PC-9 (cell line): ENCODE results near the gene RABL3. TPM values are rescaled to one million over a fixed set of nuclear protein-coding genes. Genes with fewer than 3 reads are reported as not detected.
"Not testable (repeated sequence)": the region's sequence is repeated elsewhere in the genome, so short reads cannot be mapped to it uniquely, and the experiment has no call there.

Source experiments
- BruUV-seq: library from RNA; stranded (reverse); fragments of 400-500 nt; replicated peaks from 2 replicates; lab custom pipeline; 2021; lab: Mats Ljungman, UMichigan
- CTCF ChIA-PET: fragments of 300-600 bp; sonication (Branson Sonifier 250); formaldehyde crosslinking; loops from one replicate; lab custom pipeline; 2022; ENCODE audit warnings: antibody characterized with exemption; lab: Charles Lee
- POLR2A ChIA-PET: fragments of 300-600 bp; sonication (Branson Sonifier 250); formaldehyde crosslinking; loops from one replicate; lab custom pipeline; 2022; ENCODE audit warnings: antibody characterized with exemption; ENCODE audit not compliant: unreplicated experiment; lab: Charles Lee
- DNase-seq, 2 experiments: peaks; one replicate each; pipeline versions ENCODE4 v3.0.0 to v3.0.0-alpha.2; 2015 to 2022; ENCODE audit warnings: mixed read lengths in 1 of 2
- H2AFZ ChIP-seq: fragments of 200-600 bp; sonication (generic); 2 replicates; pipeline ENCODE4 v1.8.1; 2017; ENCODE audit warnings: antibody characterized with exemption
- H3F3A ChIP-seq: fragments of 200-600 bp; sonication (generic); 2 replicates; pipeline ENCODE4 v1.8.1; 2017; ENCODE audit warnings: antibody characterized with exemption, mild to moderate bottlenecking, low read depth; ENCODE audit not compliant: insufficient read depth
- H3K27ac ChIP-seq: fragments of 200-600 bp; sonication (generic); 2 replicates; pipeline ENCODE4 v1.6.1; 2016; ENCODE audit warnings: mixed run types
- H3K27me3 ChIP-seq: fragments of 200-600 bp; sonication (generic); 2 replicates; pipeline ENCODE4 v1.6.1; 2016; ENCODE audit warnings: low read depth, mixed run types; ENCODE audit not compliant: insufficient read depth
- H3K36me3 ChIP-seq: fragments of 200-600 bp; sonication (generic); 2 replicates; pipeline ENCODE4 v1.6.1; 2016; ENCODE audit warnings: low read depth, mixed run types
- H3K4me1 ChIP-seq: fragments of 200-600 bp; sonication (generic); replicated peaks from 2 replicates; pipeline ENCODE4 v1.6.1; 2016; ENCODE audit warnings: mixed run types; ENCODE audit not compliant: insufficient read depth
- H3K4me2 ChIP-seq: fragments of 200-600 bp; sonication (generic); 2 replicates; pipeline ENCODE4 v1.6.1; 2017; ENCODE audit warnings: mixed run types
- H3K4me3 ChIP-seq: fragments of 200-600 bp; sonication (generic); 2 replicates; pipeline ENCODE4 v1.6.1; 2016; ENCODE audit warnings: mixed run types
- H3K79me2 ChIP-seq: fragments of 200-600 bp; sonication (generic); 2 replicates; pipeline ENCODE4 v1.6.1; 2017; ENCODE audit warnings: low read depth, mixed run types
- H3K9me2 ChIP-seq: fragments of 200-600 bp; sonication (generic); 2 replicates; pipeline ENCODE4 v1.8.1; 2017; ENCODE audit warnings: mild to moderate bottlenecking; ENCODE audit not compliant: insufficient read depth
- H3K9me3 ChIP-seq: fragments of 200-600 bp; sonication (generic); 2 replicates; pipeline ENCODE4 v1.8.1; 2016; ENCODE audit warnings: low read depth; ENCODE audit not compliant: insufficient read depth
- H4K20me1 ChIP-seq: fragments of 200-600 bp; sonication (generic); 2 replicates; pipeline ENCODE4 v1.8.1; 2017; ENCODE audit not compliant: insufficient read depth
- EZH2 ChIP-seq: fragments of 200-600 bp; sonication (generic); IDR thresholded peaks from 2 replicates; pipeline ENCODE4 v1.8.0; 2017; ENCODE audit warnings: antibody characterized with exemption, low read depth
- intact Hi-C: fragments of 100-400 bp; cut with micrococcal nuclease; formaldehyde crosslinking; loops from one replicate; pipeline ENCODE4 v1.10.0; 2022; ENCODE audit not compliant: unreplicated experiment
- total RNA-seq: library from RNA; stranded (reverse); gene quantifications from 2 replicates; pipeline ENCODE4 v1.2.3, GENCODE V29; 2021
- TF ChIP-seq, protein P1 (sequence below): fragments of 200-600 bp; sonication (generic); conservative IDR thresholded peaks from 2 replicates; pipeline ENCODE4 v1.6.1; 2017; ENCODE audit warnings: mixed run types, antibody characterized with exemption, mild to moderate bottlenecking, moderate library complexity

Gene RABL3
- total RNA-seq, 1 experiment from 2014 or later: 29.8 TPM

GRCh38 chr3:120763601-120764000 is 21.3 kb upstream of the RABL3 start:
- POLR2A ChIA-PET: interaction anchor here (0.6 kb wide), 1 partner anchor 415 kb away, joined by 3 read pairs; the partner anchor contains the start of gene LRRC58
- H3K4me3 ChIP-seq: no peak overlapping the region
- H3K36me3 ChIP-seq: no peaks in the 10 kb centered on the region
- H3F3A ChIP-seq: no peaks in the 10 kb centered on the region
- H2AFZ ChIP-seq: no peak overlapping the region
- no peak overlapping the region for H3K4me2 ChIP-seq
- BruUV-seq: no TSS peak
- no peaks in the 10 kb centered on the region for H3K27me3 ChIP-seq
- CTCF ChIA-PET: no interaction called here
- H3K27ac ChIP-seq: no peak overlapping the region
- H3K4me1 ChIP-seq: no peaks in the 10 kb centered on the region
- H3K9me3 ChIP-seq: no peaks in the 10 kb centered on the region
- peaks cover 17% of the 10 kb centered on the region for H4K20me1 ChIP-seq
- TF ChIP-seq, protein P1, sequence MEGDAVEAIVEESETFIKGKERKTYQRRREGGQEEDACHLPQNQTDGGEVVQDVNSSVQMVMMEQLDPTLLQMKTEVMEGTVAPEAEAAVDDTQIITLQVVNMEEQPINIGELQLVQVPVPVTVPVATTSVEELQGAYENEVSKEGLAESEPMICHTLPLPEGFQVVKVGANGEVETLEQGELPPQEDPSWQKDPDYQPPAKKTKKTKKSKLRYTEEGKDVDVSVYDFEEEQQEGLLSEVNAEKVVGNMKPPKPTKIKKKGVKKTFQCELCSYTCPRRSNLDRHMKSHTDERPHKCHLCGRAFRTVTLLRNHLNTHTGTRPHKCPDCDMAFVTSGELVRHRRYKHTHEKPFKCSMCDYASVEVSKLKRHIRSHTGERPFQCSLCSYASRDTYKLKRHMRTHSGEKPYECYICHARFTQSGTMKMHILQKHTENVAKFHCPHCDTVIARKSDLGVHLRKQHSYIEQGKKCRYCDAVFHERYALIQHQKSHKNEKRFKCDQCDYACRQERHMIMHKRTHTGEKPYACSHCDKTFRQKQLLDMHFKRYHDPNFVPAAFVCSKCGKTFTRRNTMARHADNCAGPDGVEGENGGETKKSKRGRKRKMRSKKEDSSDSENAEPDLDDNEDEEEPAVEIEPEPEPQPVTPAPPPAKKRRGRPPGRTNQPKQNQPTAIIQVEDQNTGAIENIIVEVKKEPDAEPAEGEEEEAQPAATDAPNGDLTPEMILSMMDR: no peak
- no peak for TF ChIP-seq EZH2
- intact Hi-C loops: no loop called here
- H3K79me2 ChIP-seq: peaks cover 50% of the 10 kb centered on the region
- no peak for DNase-seq
- H3K9me2 ChIP-seq: no peaks in the 10 kb centered on the region

DNA sequence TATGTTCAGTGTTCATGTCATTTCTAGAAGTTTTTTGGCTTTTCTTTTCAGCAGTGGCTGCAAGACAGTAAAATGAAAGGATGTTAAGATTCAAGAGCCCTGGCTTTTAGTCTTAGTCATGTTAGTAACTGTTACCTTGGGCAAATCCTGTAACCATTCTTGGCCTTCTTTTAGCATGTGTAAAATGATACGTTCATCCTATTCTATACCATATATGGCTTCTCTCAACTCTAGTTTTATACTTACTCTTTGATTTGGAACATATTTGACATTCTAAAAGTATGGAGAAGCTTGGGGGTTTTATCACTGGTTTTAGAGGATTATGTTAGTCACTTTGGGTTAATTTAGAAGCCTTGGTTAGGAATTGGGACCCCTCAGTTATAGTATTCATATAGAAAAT is 20.3 kb upstream of the RABL3 start:
- CTCF ChIA-PET: no interaction called here
- no peak for DNase-seq
- POLR2A ChIA-PET: interaction anchor here (0.6 kb wide), 1 partner anchor 782 kb away, joined by 8 read pairs; no protein-coding TSS in a partner anchor

GRCh38 chr3:120758551-120758950 is 16.2 kb upstream of the RABL3 start:
- DNase-seq, H3F3A ChIP-seq, BruUV-seq, H3K27ac ChIP-seq, H3K4me2 ChIP-seq, H3K4me3 ChIP-seq, H4K20me1 ChIP-seq, H3K9me2 ChIP-seq, H3K27me3 ChIP-seq, H3K4me1 ChIP-seq, intact Hi-C loops, H3K36me3 ChIP-seq, H3K9me3 ChIP-seq, H2AFZ ChIP-seq, CTCF ChIA-PET, POLR2A ChIA-PET: not testable (repeated sequence)
- H3K79me2 ChIP-seq: peaks cover 48% of the 10 kb centered on the region

More for the DNA sequence above, 20.3 kb upstream of the RABL3 start:
- intact Hi-C loops: no loop called here
- Histone ChIP-seq H3K79me2 (peaks cover 51% of the 10 kb centered on the region), H3K4me3 (no peak overlapping the region), H3K4me1 (no peaks in the 10 kb centered on the region), H3K36me3 (no peaks in the 10 kb centered on the region), H3F3A (no peaks in the 10 kb centered on the region), H3K9me2 (no peaks in the 10 kb centered on the region), H3K27me3 (no peaks in the 10 kb centered on the region), H2AFZ (no peak overlapping the region), H3K9me3 (no peaks in the 10 kb centered on the region), H4K20me1 (peaks cover 10% of the 10 kb centered on the region), H3K4me2 (no peak overlapping the region), H3K27ac (no peak overlapping the region)
- TF ChIP-seq, protein P1: no peak
- no peak for TF ChIP-seq EZH2
- BruUV-seq: no TSS peak

DNA sequence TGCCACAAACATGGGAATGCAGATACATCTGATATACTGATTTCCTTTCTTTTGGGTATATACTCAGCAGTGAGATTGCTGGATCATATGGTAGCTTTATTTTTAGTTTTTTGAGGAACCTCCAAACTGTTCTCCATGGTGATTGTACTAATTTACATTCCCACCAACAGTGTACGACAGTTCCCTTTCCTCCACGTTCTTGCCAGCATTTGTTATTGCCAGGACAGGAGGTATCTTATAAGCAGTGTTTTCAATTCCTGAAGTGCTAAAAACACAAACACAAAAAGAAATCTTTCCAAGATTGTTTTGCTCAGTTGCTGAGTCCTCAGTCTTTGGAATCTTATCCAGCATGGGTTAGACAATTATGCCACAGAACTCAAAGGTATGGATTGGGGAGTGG is 13.7 kb upstream of the RABL3 start:
- Histone ChIP-seq H3K36me3 (peaks cover 12% of the 10 kb centered on the region), H4K20me1 (peaks cover 4% of the 10 kb centered on the region), H3K27ac (no peak overlapping the region), H3K79me2 (peaks cover 43% of the 10 kb centered on the region), H3K4me1 (no peaks in the 10 kb centered on the region), H3K9me3 (no peaks in the 10 kb centered on the region), H3K4me3 (no peak overlapping the region), H3K27me3 (no peaks in the 10 kb centered on the region), H3K4me2 (no peak overlapping the region), H2AFZ (no peak overlapping the region), H3K9me2 (no peaks in the 10 kb centered on the region; the same call in 1 of the 2 replicates), H3F3A (no peaks in the 10 kb centered on the region)
- TF ChIP-seq, protein P1: no peak
- no peak for TF ChIP-seq EZH2
- CTCF ChIA-PET: no interaction called here
- intact Hi-C loops: no loop called here
- BruUV-seq: no TSS peak
- no peak for DNase-seq
- POLR2A ChIA-PET: no interaction called here
